GM12891 (cell line): Measurements from ENCODE around the gene RBMS2.

Source experiments
- DNase-seq: peaks from one replicate; pipeline ENCODE4 v3.0.0; 2011; ENCODE audit warnings: low spot score; ENCODE audit not compliant: insufficient read length
- FAIRE-seq: peaks from 2 replicates; lab custom pipeline; 2011; peaks lifted over from hg19 to GRCh38; lab: Jason Lieb, UNC
- PAX5 ChIP-seq: IDR thresholded peaks from 2 replicates; pipeline ENCODE4 v1.6.1; 2011; ENCODE audit warnings: low read length, moderate library complexity, mild to moderate bottlenecking; ENCODE audit not compliant: insufficient read depth, severe bottlenecking
- POLR2A ChIP-seq: IDR thresholded peaks from 2 replicates; pipeline ENCODE4 v1.6.1; 2011; ENCODE audit warnings: low read depth, low read length, control low read depth
- POLR2AphosphoS5 ChIP-seq: IDR thresholded peaks from 2 replicates; pipeline ENCODE4 v1.6.1; 2011; ENCODE audit warnings: low read depth, low read length, control low read depth
- POU2F2 ChIP-seq: IDR thresholded peaks from 2 replicates; pipeline ENCODE4 v1.6.1; 2011; ENCODE audit warnings: low read depth, mild to moderate bottlenecking, control low read depth, low read length, moderate library complexity
- SPI1 ChIP-seq: IDR thresholded peaks from 2 replicates; pipeline ENCODE4 v1.6.1; 2011; ENCODE audit warnings: low read depth, low read length, control low read depth
- TAF1 ChIP-seq: IDR thresholded peaks from 2 replicates; pipeline ENCODE4 v1.6.1; 2011; ENCODE audit warnings: low read depth, low read length, control low read depth

The RBMS2 gene

GRCh38 chr12:56602239-56602638, 80.6 kb downstream of the RBMS2 start:
- no peak for DNase-seq
- no peak for FAIRE-seq
- TF ChIP-seq POLR2AphosphoS5 (no peak), SPI1 (no peak), POLR2A (no peak), PAX5 (no peak), TAF1 (no peak), POU2F2 (no peak)

GRCh38 chr12:56604355-56604754, 82.7 kb downstream of the RBMS2 start:
- DNase-seq (no peak), FAIRE-seq (no peak)
- TF ChIP-seq POLR2A (no peak), PAX5 (no peak), POLR2AphosphoS5 (no peak), SPI1 (no peak), TAF1 (no peak), POU2F2 (no peak)

- TF ChIP-seq SPI1 (no peak), POLR2A (no peak), TAF1 (no peak), POLR2AphosphoS5 (no peak), POU2F2 (no peak), PAX5 (no peak)
- FAIRE-seq (no peak), DNase-seq (no peak)
Measured at GRCh38 chr12:56614627-56615026, 93.0 kb downstream of the RBMS2 start.

GRCh38 chr12:56616244-56616643, 94.6 kb downstream of the RBMS2 start:
- TF ChIP-seq POU2F2, result no peak
- no peak for TF ChIP-seq POLR2AphosphoS5
- no peak for TF ChIP-seq POLR2A
- TF ChIP-seq TAF1, result no peak
- no peak for TF ChIP-seq PAX5
- no peak for TF ChIP-seq SPI1
- DNase-seq (no peak), FAIRE-seq (no peak)

- TF ChIP-seq POLR2AphosphoS5 (no peak), POU2F2 (no peak), TAF1 (no peak), PAX5 (no peak), POLR2A (no peak), SPI1 (no peak)
- no peak for FAIRE-seq
- no peak for DNase-seq
Measured at GRCh38 chr12:56616925-56617324, 95.3 kb downstream of the RBMS2 start.

GRCh38 chr12:56622535-56622934, 100.9 kb downstream of the RBMS2 start:
- DNase-seq (no peak), FAIRE-seq (no peak)
- no peak for TF ChIP-seq PAX5
- TF ChIP-seq TAF1, result no peak

- TF ChIP-seq TAF1 (no peak), POLR2AphosphoS5 (no peak), PAX5 (no peak), POLR2A (no peak)
- FAIRE-seq (no peak), DNase-seq (no peak)
Measured at GRCh38 chr12:56626701-56627100, 105.1 kb downstream of the RBMS2 start.

GRCh38 chr12:56628671-56629458, 107.2 kb downstream of the RBMS2 start:
- FAIRE-seq (peak; percentile 54), DNase-seq (no peak)
- 0 out of 2 replicates have a peak, but pooled peaks have one; percentile 23 for TF ChIP-seq POU2F2
- no peak for TF ChIP-seq PAX5
- peak; percentile 12; the same call in 1 of the 2 replicates for TF ChIP-seq SPI1
- TF ChIP-seq POLR2AphosphoS5, result no peak
- TF ChIP-seq POLR2A, result 0 out of 2 replicates have a peak, but pooled peaks have one; percentile 19
- TF ChIP-seq TAF1, result no peak; the same call in 1 of the 2 replicates

- 0 out of 2 replicates have a peak, but pooled peaks have one; percentile 34 for TF ChIP-seq POLR2A
- no peak for TF ChIP-seq SPI1
- TF ChIP-seq POU2F2, result no peak
- no peak for TF ChIP-seq PAX5
- TF ChIP-seq TAF1, result no peak; the same call in 1 of the 2 replicates
- no peak for TF ChIP-seq POLR2AphosphoS5
- no peak for DNase-seq
- no peak for FAIRE-seq
Measured at GRCh38 chr12:56629459-56630179, 108.0 kb downstream of the RBMS2 start.

GRCh38 chr12:56630180-56630632, 108.6 kb downstream of the RBMS2 start, which contains the start of gene BAZ2A:
BAZ2A (minus strand) TSS chr12:56630326; CDS start chr12:56617530, 12,796 bp downstream.
- FAIRE-seq, result peak; percentile 75
- DNase-seq, result peak; percentile 91

More at GRCh38 chr12:56630180-56630632, 108.6 kb downstream of the RBMS2 start, which contains the start of gene BAZ2A:
- TF ChIP-seq POU2F2 (peak; percentile 89), POLR2A (no peak), PAX5 (no peak), SPI1 (no peak), POLR2AphosphoS5 (no peak), TAF1 (peak; percentile 57; the same call in 1 of the 2 replicates)
